H1 (cell line): ENCODE measurements around the gene DNAJB12. TPM values are rescaled to one million over a fixed set of nuclear protein-coding genes. Genes with fewer than 3 reads are reported as not detected.
A peak's percentile ranks its signal among the peaks of the same experiment; 100 is the strongest.

ENCODE experiments used
- CTCF ChIA-PET: fragments of 300-600 bp; sonication (Branson Sonifier 250); formaldehyde crosslinking; loops from one replicate; lab custom pipeline; 2021; ENCODE audit not compliant: partially characterized antibody; lab: Charles Lee
- POLR2A ChIA-PET: fragments of 300-600 bp; sonication (Branson Sonifier 250); formaldehyde crosslinking; loops from one replicate; lab custom pipeline; 2021; ENCODE audit warnings: inconsistent platforms; ENCODE audit not compliant: partially characterized antibody; lab: Charles Lee
- DNase-seq, 2 experiments: peaks; one replicate each; pipeline versions ENCODE4 v3.0.0 to v3.0.0-alpha.2; 2010 to 2022; ENCODE audit warnings: low spot score in 2 of 2, low read depth in 1 of 2, mixed read lengths in 1 of 2
- FAIRE-seq: peaks from 2 replicates; lab custom pipeline; 2011; peaks lifted over from hg19 to GRCh38; lab: Jason Lieb, UNC
- H2AFZ ChIP-seq: 2 replicates; pipeline ENCODE4 v1.8.1; 2012; ENCODE audit warnings: low read length, inconsistent platforms
- H2AK5ac ChIP-seq: 2 replicates; pipeline ENCODE4 v1.6.1; 2013; ENCODE audit warnings: low read depth, low read length
- H2BK120ac ChIP-seq: replicated peaks from 2 replicates; pipeline ENCODE3; 2013; ENCODE audit warnings: low read depth, low read length, inconsistent platforms
- H2BK12ac ChIP-seq: 2 replicates; pipeline ENCODE4 v1.6.1; 2013; ENCODE audit warnings: low read depth, low read length
- H2BK15ac ChIP-seq: 2 replicates; pipeline ENCODE4 v1.6.1; 2013; ENCODE audit warnings: low read length
- H2BK20ac ChIP-seq: 2 replicates; pipeline ENCODE4 v1.6.1; 2013; ENCODE audit warnings: low read length
- H2BK5ac ChIP-seq: 2 replicates; pipeline ENCODE4 v1.6.1; 2013; ENCODE audit warnings: low read depth, low read length
- H3K14ac ChIP-seq: 2 replicates; pipeline ENCODE4 v1.6.1; 2013; ENCODE audit warnings: inconsistent platforms; ENCODE audit not compliant: insufficient read length
- H3K18ac ChIP-seq: 2 replicates; pipeline ENCODE4 v1.6.1; 2013; ENCODE audit warnings: low read length; ENCODE audit errors: extremely low read depth
- H3K23ac ChIP-seq: 2 replicates; pipeline ENCODE4 v1.6.1; 2013; ENCODE audit warnings: inconsistent platforms; ENCODE audit not compliant: insufficient read length
- H3K23me2 ChIP-seq: 2 replicates; pipeline ENCODE4 v1.6.1; 2013; ENCODE audit warnings: low read depth, low read length
- H3K27ac ChIP-seq: 2 replicates; pipeline ENCODE4 v1.6.1; 2011; ENCODE audit warnings: low read depth, low read length, inconsistent platforms
- H3K27me3 ChIP-seq, 4 experiments: replicated peaks in 1 of 4; 1 replicate in 1 of 4; 2 replicates in 3 of 4; pipeline versions ENCODE4 v1.6.1 to v1.8.1; 2011 to 2013; ENCODE audit warnings: low read length in 3 of 4, mild to moderate bottlenecking in 3 of 4, inconsistent platforms in 2 of 4, mixed read lengths in 2 of 4, moderate library complexity in 1 of 4; ENCODE audit not compliant: control insufficient read depth in 3 of 4, insufficient read depth in 3 of 4; ENCODE audit errors: extremely low read depth in 1 of 4
- H3K36me3 ChIP-seq, 4 experiments: 2 replicates each; pipeline versions ENCODE4 v1.6.1 to v1.8.1; 2011 to 2013; ENCODE audit warnings: mild to moderate bottlenecking in 4 of 4, low read length in 3 of 4, moderate library complexity in 2 of 4, control low read depth in 1 of 4, inconsistent platforms in 1 of 4; ENCODE audit not compliant: insufficient read depth in 4 of 4, control insufficient read depth in 2 of 4
- H3K4ac ChIP-seq: replicated peaks from 2 replicates; pipeline ENCODE3; 2013; ENCODE audit warnings: low read length, low read depth, mixed read lengths, inconsistent platforms; ENCODE audit not compliant: insufficient read length
- H3K4me1 ChIP-seq, 4 experiments: replicated peaks in 1 of 4; 1 replicate in 1 of 4; 2 replicates in 3 of 4; pipeline versions ENCODE4 v1.6.1 to v1.8.1; 2011 to 2013; ENCODE audit warnings: low read length in 3 of 4, inconsistent platforms in 2 of 4, mixed read lengths in 1 of 4; ENCODE audit not compliant: insufficient read depth in 4 of 4, control insufficient read depth in 3 of 4
- H3K4me2 ChIP-seq, 2 experiments: 2 replicates each; pipeline versions ENCODE4 v1.6.1 to v1.8.1; 2011 to 2013; ENCODE audit warnings: low read depth in 2 of 2, low read length in 2 of 2, control low read depth in 1 of 2, inconsistent platforms in 1 of 2, mild to moderate bottlenecking in 1 of 2; ENCODE audit not compliant: insufficient read depth in 1 of 2
- H3K4me3 ChIP-seq, 4 experiments: fragments of 200-600, 300-600 bp in 1 of 4; sonication (generic), shearing (Covaris generic), sonication (Bioruptor Twin) in 1 of 4; 2 replicates each; pipeline versions ENCODE4 v1.5.1 to v1.8.1; 2011 to 2016; ENCODE audit warnings: low read length in 4 of 4, low read depth in 3 of 4, control low read depth in 2 of 4, inconsistent platforms in 2 of 4, mild to moderate bottlenecking in 2 of 4, mixed read lengths in 1 of 4, moderate library complexity in 1 of 4; ENCODE audit not compliant: insufficient read depth in 2 of 4; ENCODE audit errors: extremely low read depth in 1 of 4
- H3K56ac ChIP-seq: replicated peaks from 2 replicates; pipeline ENCODE3; 2013; ENCODE audit warnings: low read depth, mild to moderate bottlenecking, mixed read lengths, low read length, inconsistent platforms; ENCODE audit not compliant: insufficient read length
- H3K79me1 ChIP-seq: 2 replicates; pipeline ENCODE4 v1.6.1; 2013; ENCODE audit warnings: low read depth, low read length, control low read depth
- H3K79me2 ChIP-seq, 2 experiments: 2 replicates each; pipeline versions ENCODE4 v1.6.1 to v1.8.1; 2012 to 2013; ENCODE audit warnings: low read length in 2 of 2, mild to moderate bottlenecking in 2 of 2, inconsistent platforms in 1 of 2; ENCODE audit not compliant: insufficient read depth in 2 of 2, control insufficient read depth in 1 of 2
- H3K9ac ChIP-seq, 4 experiments: replicated peaks in 1 of 4; 1 replicate in 1 of 4; 2 replicates in 3 of 4; pipeline versions ENCODE4 v1.6.1 to v1.8.1; 2011 to 2013; ENCODE audit warnings: low read depth in 3 of 4, low read length in 3 of 4, control low read depth in 2 of 4, mild to moderate bottlenecking in 2 of 4, moderate library complexity in 2 of 4, inconsistent platforms in 1 of 4; ENCODE audit errors: extremely low read depth in 1 of 4
- H3K9me3 ChIP-seq, 2 experiments: 2 replicates each; pipeline versions ENCODE4 v1.6.1 to v1.8.1; 2012 to 2013; ENCODE audit warnings: mild to moderate bottlenecking in 2 of 2, moderate library complexity in 2 of 2, control low read depth in 1 of 2, inconsistent platforms in 1 of 2, low read depth in 1 of 2, low read length in 1 of 2, mixed read lengths in 1 of 2; ENCODE audit not compliant: insufficient read depth in 2 of 2
- H4K20me1 ChIP-seq, 2 experiments: replicated peaks in 1 of 2; 2 replicates each; pipeline versions ENCODE3 to v1.8.1; 2011 to 2013; ENCODE audit warnings: inconsistent platforms in 2 of 2, low read length in 2 of 2, mild to moderate bottlenecking in 1 of 2; ENCODE audit not compliant: insufficient read depth in 2 of 2, control insufficient read depth in 1 of 2
- H4K5ac ChIP-seq: 2 replicates; pipeline ENCODE4 v1.6.1; 2013; ENCODE audit warnings: low read length, low read depth, mixed read lengths, inconsistent platforms; ENCODE audit not compliant: insufficient read length
- H4K8ac ChIP-seq: 2 replicates; pipeline ENCODE4 v1.8.0; 2013; ENCODE audit warnings: mild to moderate bottlenecking, moderate library complexity, low read length, inconsistent platforms; ENCODE audit not compliant: insufficient read depth; ENCODE audit errors: extremely low read depth
- H4K91ac ChIP-seq: replicated peaks from 2 replicates; pipeline ENCODE3; 2013; ENCODE audit warnings: low read length, mixed read lengths, inconsistent platforms; ENCODE audit not compliant: insufficient read length
- ATF2 ChIP-seq: IDR thresholded peaks from 2 replicates; pipeline ENCODE4 v1.6.1; 2012; ENCODE audit warnings: low read length, inconsistent platforms
- HDAC6 ChIP-seq: IDR thresholded peaks from one replicate; pipeline ENCODE4 v1.7.1; 2012; ENCODE audit warnings: low read depth, mild to moderate bottlenecking, inconsistent platforms, low read length, moderate library complexity
- JUN ChIP-seq: IDR thresholded peaks from 2 replicates; pipeline ENCODE4 v1.6.1; 2011; ENCODE audit warnings: low read depth, mild to moderate bottlenecking, improper control_type of control experiment, low read length
- POU5F1 ChIP-seq: IDR thresholded peaks from 2 replicates; pipeline ENCODE4 v1.6.1; 2011; ENCODE audit warnings: low read depth, mild to moderate bottlenecking, low read length, moderate library complexity
- TBP ChIP-seq: IDR thresholded peaks from 2 replicates; pipeline ENCODE4 v1.6.1; 2011; ENCODE audit warnings: low read depth, low read length, improper control_type of control experiment
- WGBS, 2 experiments: shearing (Covaris generic) in 1 of 2; methylation state at CpG; one replicate each; pipeline versions ENCODE4 v1.1.6 to v1.1.7; 2013 to 2015; ENCODE audit warnings: low lambda C conversion rate in 2 of 2, mixed read lengths in 2 of 2, inconsistent platforms in 1 of 2, low coverage in 1 of 2, missing lambda C conversion rate in 1 of 2; ENCODE audit not compliant: insufficient replicate concordance in 2 of 2, insufficient coverage in 1 of 2, insufficient read length in 1 of 2; ENCODE audit errors: extremely low coverage in 1 of 2, missing lambda C conversion rate in 1 of 2; 5-methylcytosine and 5-hydroxymethylcytosine counted together
- polyA plus RNA-seq, 7 experiments: library from polyadenylated mRNA; depleted of rRNA in 3 of 7; stranded (reverse) in 5 of 7; unstranded in 2 of 7; fragments of >200 nt in 5 of 7; fragments of 200-250 nt in 2 of 7; gene quantifications; 1 replicate in 5 of 7; 2 replicates in 1 of 7; 4 replicates in 1 of 7; pipeline versions ENCODE4 v1.2.1 to v1.2.3, GENCODE V29; 2011 to 2013; ENCODE audit warnings: missing spikeins in 2 of 7, mixed read lengths in 2 of 7
- total RNA-seq: library from RNA; stranded (reverse); fragmentation: NEBNext Ultra II Directional; extraction: Animal tissue kit (Norgen Biotek cat#: 25700); gene quantifications from 2 replicates; pipeline ENCODE4 v1.2.1, GENCODE V29; 2021

DNAJB12 gene
- total and polyA plus RNA-seq, 2 of the 8 experiments (the other 6 are each of a cell fraction or from before 2014, with no cell fraction given), result 10.8 to 20.5 TPM

GRCh38 chr10:72385724-72386123 lies 31.0 kb upstream of the DNAJB12 start:
- no peaks in the 10 kb centered on the region for H3K79me2 ChIP-seq
- no peak overlapping the region for H4K8ac ChIP-seq
- FAIRE-seq (no peak), DNase-seq (no peak)
- H3K4ac ChIP-seq, result no peak overlapping the region
- no peak overlapping the region for H3K56ac ChIP-seq
- H3K79me1 ChIP-seq, result no peaks in the 10 kb centered on the region; the same call in 1 of the 2 replicates
- no peak overlapping the region for H3K27ac ChIP-seq
- no peaks in the 10 kb centered on the region for H4K20me1 ChIP-seq
- peaks cover 0 to 6% (median 5%) of the 10 kb centered on the region in 4 experiments; a peak in 4 of 7 replicates for H3K4me1 ChIP-seq
- H2BK120ac ChIP-seq, result no peak overlapping the region
- peak overlapping the region; percentile 50; the same call in 1 of the 2 replicates for H2BK12ac ChIP-seq
- no peak for TF ChIP-seq ATF2
- TF ChIP-seq TBP, result no peak
- no peak for TF ChIP-seq JUN
- no peak for TF ChIP-seq POU5F1
- TF ChIP-seq HDAC6, result no peak
- H3K14ac ChIP-seq, result no peak overlapping the region
- no peaks in the 10 kb centered on the region for H3K27me3 ChIP-seq
- H3K4me2 ChIP-seq, result no peak overlapping the region
- H4K5ac ChIP-seq, result no peak overlapping the region
- H2BK5ac ChIP-seq, result no peak overlapping the region
- H3K23me2 ChIP-seq, result no peaks in the 10 kb centered on the region
- CTCF ChIA-PET, result interaction anchor here (0.6 to 2.8 kb wide), 2 partner anchors 11 to 111 kb away, joined by 3 to 14 read pairs; no protein-coding TSS in a partner anchor
- H3K36me3 ChIP-seq, result no peaks in the 10 kb centered on the region
- no peak overlapping the region; the same call in 1 of the 2 replicates for H3K18ac ChIP-seq
- H3K9ac ChIP-seq, result peak overlapping the region in 1 of 4 experiments; percentile 10; a peak in 1 of 7 replicates
- no peak overlapping the region for H2BK20ac ChIP-seq
- POLR2A ChIA-PET, result interaction anchor here (1.2 kb wide), 1 partner anchor 306 kb away, joined by 3 read pairs; the partner anchor contains the start of gene MCU
- WGBS, 2 experiments, result 93% methylated on average over 4 of the region's 4 CpGs; no CpG with 5 or more reads in 1 of the 2 experiments
- H2BK15ac ChIP-seq, result no peak overlapping the region
- H3K23ac ChIP-seq, result no peak overlapping the region
- no peak overlapping the region for H4K91ac ChIP-seq
- H3K9me3 ChIP-seq, result no peaks in the 10 kb centered on the region
- no peak overlapping the region for H3K4me3 ChIP-seq
- H2AFZ ChIP-seq, result no peak overlapping the region
- H2AK5ac ChIP-seq, result no peak overlapping the region
